HG02798 (cell line): Measurements from ENCODE around the gene PLCB2.

Experiments used
- ATAC-seq: cut with Tn5 transposase; IDR thresholded peaks from one replicate; pipeline ENCODE4 v1.9.1; 2021; ENCODE audit warnings: mild to moderate bottlenecking; ENCODE audit not compliant: unreplicated experiment, poor library complexity

PLCB2 gene

DNA sequence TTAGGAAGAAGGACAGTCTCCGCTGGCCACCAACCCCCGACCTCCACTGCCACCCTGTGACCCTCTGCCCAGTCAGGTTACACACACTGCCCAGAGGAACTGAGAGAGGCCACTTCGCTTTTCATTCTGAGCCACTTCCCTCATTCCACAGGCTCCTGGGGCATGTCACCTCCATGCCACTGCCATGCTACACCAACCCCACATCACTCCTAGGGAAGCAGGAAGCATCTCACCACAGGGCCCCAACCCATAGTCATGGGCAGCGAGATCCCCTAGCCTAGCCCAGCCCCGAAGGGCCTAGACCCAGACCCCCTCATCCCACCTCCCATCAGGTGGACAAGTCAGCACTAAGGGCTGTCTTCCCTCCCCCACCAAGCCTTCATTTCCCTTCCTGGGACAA is 1.4 kb downstream of the PLCB2 start:
- no peak for ATAC-seq

- no peak for ATAC-seq
Observed at GRCh38 chr15:40305281-40305680, 2.5 kb downstream of the PLCB2 start.

- no peak for ATAC-seq
Observed at GRCh38 chr15:40303576-40303975, 4.2 kb downstream of the PLCB2 start.

- no peak for ATAC-seq
Observed at GRCh38 chr15:40302981-40303380, 4.8 kb downstream of the PLCB2 start.

- ATAC-seq, result no peak
Observed at GRCh38 chr15:40302288-40302886, 5.3 kb downstream of the PLCB2 start.

DNA sequence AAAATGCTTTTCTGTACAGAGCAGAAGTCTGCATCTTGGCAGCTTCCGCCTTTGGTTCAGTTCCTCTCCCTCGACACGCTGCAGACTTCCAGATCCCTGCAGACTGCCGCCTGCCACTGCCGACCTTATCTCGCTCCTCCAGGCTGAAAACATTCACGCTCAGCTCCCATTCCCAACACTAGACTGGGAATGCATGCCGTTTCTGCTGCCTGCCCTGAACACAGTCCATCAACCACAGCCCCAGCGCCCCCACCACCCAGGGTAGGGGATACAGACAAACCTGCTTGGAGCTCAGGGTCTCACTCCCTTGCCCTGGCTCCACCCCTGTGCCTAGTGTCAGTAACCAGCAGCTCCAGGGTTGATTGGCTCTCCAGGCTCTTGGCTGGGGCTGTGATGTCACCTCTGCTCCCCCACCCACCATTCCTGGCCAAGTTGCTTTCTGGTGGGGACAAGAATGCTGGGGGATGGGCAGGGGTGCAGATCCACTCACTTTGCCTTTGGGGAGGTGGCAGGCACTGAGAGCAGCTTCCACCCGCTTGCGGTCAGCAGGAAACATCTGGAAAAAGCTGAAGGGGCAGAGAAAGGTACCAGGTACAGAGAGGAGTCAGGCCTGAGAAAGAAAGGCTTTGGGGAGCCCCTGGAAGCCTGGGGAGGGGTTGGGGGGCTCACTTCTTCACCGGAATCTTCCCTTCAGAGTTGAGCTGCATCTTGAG is 6.1 kb downstream of the PLCB2 start:
- ATAC-seq, result no peak

DNA sequence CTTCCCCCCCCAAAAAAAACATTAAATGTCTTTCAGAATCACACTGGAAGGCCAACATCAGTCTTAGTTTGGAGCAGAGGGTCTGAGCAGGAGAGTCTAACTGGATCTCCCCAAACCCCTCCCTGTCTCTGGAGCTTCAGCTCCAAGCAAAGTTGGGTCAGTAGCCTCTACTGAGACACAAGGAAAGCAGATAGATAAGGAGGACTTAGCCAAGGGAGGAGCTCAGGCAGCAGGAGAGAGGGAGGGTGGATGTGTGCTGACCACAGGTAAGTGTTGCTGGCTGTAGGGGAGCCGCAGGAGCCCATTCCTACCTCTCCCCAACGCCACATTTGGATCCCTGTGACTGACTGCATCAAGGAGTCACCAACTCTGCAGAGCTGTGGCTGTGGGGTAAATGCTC is 7.0 kb downstream of the PLCB2 start:
- no peak for ATAC-seq

DNA sequence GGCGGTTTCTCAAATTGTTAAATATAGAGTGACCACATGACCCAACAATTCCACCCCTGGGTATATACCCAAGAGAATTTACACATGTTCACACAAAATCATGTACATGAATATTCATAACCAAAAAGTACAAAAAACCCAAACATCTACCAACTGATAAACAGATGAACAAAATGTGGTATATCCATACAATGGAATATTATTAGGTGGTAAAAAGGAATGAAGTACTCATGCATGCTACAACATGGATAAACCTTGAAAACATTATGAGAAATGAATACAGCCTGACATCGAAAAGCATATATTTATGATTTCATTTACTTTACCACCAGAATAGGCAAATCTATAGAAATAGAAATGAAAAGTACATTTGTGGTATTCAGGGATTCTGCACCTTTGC is 7.4 kb downstream of the PLCB2 start:
- ATAC-seq, result no peak

DNA sequence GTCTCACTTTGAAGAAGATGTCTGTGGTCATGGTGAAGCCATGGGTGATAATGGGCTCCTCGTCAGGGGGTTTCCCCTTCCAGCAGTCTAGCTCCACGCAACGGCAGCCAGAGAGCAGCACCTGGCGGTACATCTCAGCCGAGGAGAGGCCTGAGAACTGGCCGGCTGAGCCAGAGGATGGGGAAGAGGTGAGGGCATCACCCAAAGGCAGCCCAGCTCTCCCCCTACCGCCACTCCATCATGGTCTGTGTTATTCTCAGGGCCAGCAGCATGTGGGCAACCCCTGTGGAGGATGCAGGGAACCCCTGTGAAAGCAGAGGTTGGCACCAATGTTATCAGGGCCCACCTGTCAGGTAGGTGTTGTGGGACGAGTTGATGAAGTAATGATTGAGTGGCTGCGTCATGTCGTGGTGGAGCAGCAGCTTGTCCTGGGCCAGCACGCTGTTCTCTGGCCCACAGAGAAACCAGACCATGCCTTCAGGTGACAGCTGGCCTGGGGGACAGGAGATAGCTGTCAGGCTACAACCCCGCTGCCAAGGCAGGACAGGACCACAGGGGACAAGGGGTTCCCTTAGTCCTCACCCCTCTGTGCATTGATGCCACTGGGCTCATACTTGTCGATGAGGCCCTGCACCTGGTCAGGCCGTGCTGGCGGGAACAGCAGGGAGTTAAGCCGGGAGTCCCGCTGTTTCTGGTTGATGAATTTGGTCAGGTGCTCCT is 9.4 kb downstream of the PLCB2 start:
- no peak for ATAC-seq

- no peak for ATAC-seq
Observed at GRCh38 chr15:40297356-40297755, 10.4 kb downstream of the PLCB2 start.

GRCh38 chr15:40296561-40297230 is 11.0 kb downstream of the PLCB2 start:
- no peak for ATAC-seq

DNA sequence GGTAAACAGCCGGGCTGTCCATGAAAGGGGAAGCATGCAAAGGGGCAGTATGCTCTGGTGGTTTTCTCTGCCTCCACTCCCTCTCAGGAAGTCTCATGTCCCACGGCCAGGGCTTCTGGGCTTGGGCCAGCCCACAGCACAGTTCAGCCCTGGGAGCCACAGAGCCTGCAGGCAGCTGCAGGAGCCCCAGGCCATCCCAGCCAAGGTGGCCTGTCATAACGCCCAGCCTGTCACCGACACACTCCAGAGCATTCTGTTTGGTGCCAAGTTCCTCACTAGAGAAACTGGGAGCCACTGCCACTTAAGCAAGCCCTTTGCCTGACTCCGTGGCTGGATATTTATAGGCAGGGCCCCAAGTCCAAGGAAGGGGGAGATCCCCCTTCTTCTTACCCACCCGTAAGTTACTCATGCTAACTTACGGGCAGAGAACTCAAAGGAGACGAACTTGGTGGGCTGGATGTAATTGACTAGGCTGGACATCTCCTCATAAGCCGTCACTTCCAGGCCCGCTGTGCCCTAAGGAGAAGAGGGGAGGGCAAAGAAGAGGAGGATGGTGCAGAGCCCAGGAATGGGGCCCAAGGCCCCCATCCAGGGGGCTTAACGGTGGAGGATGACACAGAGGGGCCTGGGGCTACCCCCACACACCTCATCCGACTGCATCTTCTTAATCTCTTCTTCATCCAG is 11.7 kb downstream of the PLCB2 start:
- ATAC-seq, result no peak

DNA sequence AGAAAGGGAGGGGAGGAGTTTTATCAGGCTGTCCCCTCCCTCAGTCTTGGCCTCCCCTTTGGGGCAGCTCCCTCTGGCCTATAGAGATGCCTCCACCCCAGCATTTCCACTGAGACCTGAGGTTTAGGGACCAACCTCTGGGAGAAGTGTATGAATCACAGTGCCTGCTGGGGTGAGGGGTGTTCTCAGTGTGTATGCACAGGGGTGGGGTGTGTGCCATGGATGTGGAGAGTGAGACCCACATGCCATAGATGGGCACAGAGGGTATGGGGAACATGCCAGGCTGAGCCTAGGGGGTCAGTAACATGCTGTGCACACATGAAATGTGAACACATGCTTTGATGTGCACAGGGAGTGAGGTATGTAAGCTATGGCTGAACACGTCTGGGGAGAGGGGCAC is 12.4 kb downstream of the PLCB2 start:
- ATAC-seq, result no peak

DNA sequence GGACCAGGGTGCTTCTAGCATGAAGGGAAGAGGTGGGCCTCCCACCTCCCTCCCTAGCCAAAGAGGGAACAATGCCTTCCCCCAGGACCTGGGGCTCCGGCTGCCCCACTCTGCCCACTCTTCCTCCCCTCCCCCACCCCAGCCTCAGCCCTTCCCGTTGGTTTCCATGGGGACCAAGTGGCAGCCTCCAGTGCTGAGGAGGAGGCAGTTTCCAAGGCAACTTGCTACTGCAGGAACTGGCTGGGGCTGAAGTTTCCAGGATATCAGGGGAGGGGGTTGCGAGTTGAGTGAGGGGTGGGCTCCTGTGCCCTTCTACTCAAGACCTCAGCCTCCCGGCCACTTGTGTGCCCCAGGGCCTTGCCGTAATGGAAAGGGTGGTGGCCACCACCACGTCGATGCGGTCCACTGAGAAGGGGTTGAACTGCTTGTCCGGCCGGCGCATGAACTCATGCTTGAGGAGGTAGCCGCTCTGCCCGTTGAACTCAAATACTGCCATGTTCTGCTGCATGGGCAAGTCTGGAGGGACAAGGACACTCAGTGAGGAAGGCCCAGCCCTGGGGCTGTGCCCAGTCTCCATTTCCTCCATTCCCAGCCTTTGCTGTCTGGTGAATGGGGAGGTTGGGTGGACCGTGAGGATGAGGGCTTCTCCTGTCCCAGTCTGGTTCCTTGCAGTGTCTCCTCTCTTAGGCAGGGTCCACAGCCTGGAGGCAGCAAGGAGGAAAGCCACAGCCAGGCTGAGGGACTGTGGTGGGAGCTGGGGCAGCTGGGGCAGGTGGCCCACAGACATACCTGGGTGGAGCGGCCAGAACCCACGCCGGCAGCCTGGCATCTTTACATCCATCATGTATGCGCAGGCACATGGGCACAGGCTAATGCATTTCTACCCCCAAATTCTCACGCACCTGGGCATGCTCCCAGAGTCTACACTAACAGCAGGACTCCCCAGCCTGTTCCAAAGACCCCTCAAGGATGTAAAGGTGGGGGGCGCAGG is 13.5 kb downstream of the PLCB2 start:
- no peak for ATAC-seq

GRCh38 chr15:40293006-40293405 is 14.7 kb downstream of the PLCB2 start:
- no peak for ATAC-seq

GRCh38 chr15:40292246-40292645 is 15.5 kb downstream of the PLCB2 start:
- no peak for ATAC-seq

DNA sequence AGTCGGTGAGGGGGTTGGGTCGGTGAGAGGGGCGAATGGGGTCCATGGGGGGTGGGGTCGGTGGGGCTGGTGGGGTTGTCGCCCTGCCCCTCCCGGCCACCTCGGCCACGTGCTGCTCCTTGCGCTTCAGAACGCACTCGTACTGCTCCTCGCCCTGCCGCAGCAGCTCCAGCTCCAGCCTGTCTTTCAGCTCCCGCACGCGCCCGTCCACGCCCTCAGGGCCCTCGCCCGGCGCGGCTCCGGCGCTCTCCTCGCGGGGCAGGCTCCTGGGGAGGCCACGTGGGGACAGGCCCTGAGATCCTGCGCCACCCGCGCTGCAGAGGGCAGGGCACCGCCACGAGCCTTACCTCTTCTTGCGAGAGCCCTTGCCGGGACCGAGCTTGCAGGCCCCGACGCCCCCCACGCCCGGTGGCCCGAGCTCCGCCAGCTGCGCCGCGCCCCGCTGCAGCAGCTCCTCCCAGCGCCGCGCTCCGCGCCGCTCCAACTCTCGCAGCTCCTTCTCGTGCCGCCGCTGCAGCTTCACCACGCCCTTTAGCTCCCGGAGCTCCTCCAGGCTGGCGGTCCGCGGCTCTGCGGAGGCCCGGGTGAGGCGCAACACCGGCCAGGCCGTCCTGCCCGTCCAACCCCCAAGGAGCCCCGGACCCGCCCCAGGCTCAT is 16.7 kb downstream of the PLCB2 start:
- ATAC-seq, result no peak

GRCh38 chr15:40290545-40290917 is 17.2 kb downstream of the PLCB2 start:
- no peak for ATAC-seq
